DOHH2 (cell line): Measurements from ENCODE around the gene STN1.

Source experiments
- H3F3A ChIP-seq: fragments of 200-600 bp; sonication (generic), shearing (Covaris generic); 2 replicates; pipeline ENCODE4 v1.6.0; 2016; ENCODE audit warnings: antibody characterized with exemption, mild to moderate bottlenecking; ENCODE audit not compliant: control insufficient read depth, insufficient read depth
- H3K27ac ChIP-seq: fragments of 200-600 bp; sonication (generic); 2 replicates; pipeline ENCODE4 v1.5.1; 2014; ENCODE audit warnings: low read depth, mild to moderate bottlenecking, low read length, moderate library complexity
- H3K27me3 ChIP-seq: fragments of 200-600 bp; sonication (generic); 2 replicates; pipeline ENCODE4 v1.6.1; 2014; ENCODE audit warnings: mild to moderate bottlenecking, low read length, mixed read lengths; ENCODE audit not compliant: control insufficient read depth
- H3K36me3 ChIP-seq: fragments of 200-600 bp; sonication (generic); 2 replicates; pipeline ENCODE4 v1.6.1; 2014; ENCODE audit warnings: mild to moderate bottlenecking, low read length, moderate library complexity, mixed read lengths; ENCODE audit not compliant: control insufficient read depth
- H3K4me1 ChIP-seq: fragments of 200-600 bp; sonication (generic); 2 replicates; pipeline ENCODE4 v1.6.1; 2014; ENCODE audit warnings: mild to moderate bottlenecking, low read length, mixed read lengths; ENCODE audit not compliant: control insufficient read depth
- H3K4me2 ChIP-seq: fragments of 200-600 bp; sonication (generic); 2 replicates; pipeline ENCODE4 v1.6.0; 2014; ENCODE audit warnings: mild to moderate bottlenecking, low read length, moderate library complexity
- H3K4me3 ChIP-seq: fragments of 200-600 bp; sonication (generic); 2 replicates; pipeline ENCODE4 v1.5.1; 2014; ENCODE audit warnings: mild to moderate bottlenecking, low read length, mixed read lengths
- H3K79me2 ChIP-seq: fragments of 200-600 bp; sonication (generic); 2 replicates; pipeline ENCODE4 v1.6.1; 2014; ENCODE audit warnings: mild to moderate bottlenecking, low read length, mixed read lengths; ENCODE audit not compliant: control insufficient read depth
- H3K9me2 ChIP-seq: fragments of 200-600 bp; sonication (generic); replicated peaks from 2 replicates; pipeline ENCODE4 v1.6.1; 2014; ENCODE audit warnings: mild to moderate bottlenecking, low read length, mixed read lengths; ENCODE audit not compliant: control insufficient read depth
- H3K9me3 ChIP-seq: fragments of 200-600 bp; sonication (generic); 2 replicates; pipeline ENCODE4 v1.6.1; 2014; ENCODE audit warnings: antibody characterized with exemption, low read length, mixed read lengths; ENCODE audit not compliant: control insufficient read depth, insufficient read depth
- H4K20me1 ChIP-seq: fragments of 200-600 bp; sonication (generic); 2 replicates; pipeline ENCODE4 v1.6.0; 2014; ENCODE audit warnings: low read depth, mild to moderate bottlenecking, antibody characterized with exemption, low read length, moderate library complexity; ENCODE audit not compliant: control insufficient read depth, insufficient read depth
- CTCF ChIP-seq: fragments of 200-600 bp; sonication (generic); IDR thresholded peaks from one replicate; pipeline ENCODE4 v1.5.1; 2014; ENCODE audit warnings: antibody characterized with exemption, mild to moderate bottlenecking, low read depth, low read length; ENCODE audit not compliant: poor library complexity, severe bottlenecking
- EZH2phosphoT487 ChIP-seq: fragments of 200-600 bp; sonication (generic); IDR thresholded peaks from 2 replicates; pipeline ENCODE4 v1.6.1; 2017; ENCODE audit warnings: borderline replicate concordance, mild to moderate bottlenecking, antibody characterized with exemption, low read length, moderate library complexity, mixed read lengths

Gene STN1

GRCh38 chr10:103839872-103840739 lies 77.9 kb downstream of the STN1 start:
- Histone ChIP-seq H3K27ac (no peak overlapping the region), H3F3A (no peaks in the 10 kb centered on the region), H3K9me3 (no peaks in the 10 kb centered on the region), H3K36me3 (no peaks in the 10 kb centered on the region), H3K4me1 (no peaks in the 10 kb centered on the region), H4K20me1 (no peaks in the 10 kb centered on the region), H3K9me2 (no peaks in the 10 kb centered on the region), H3K27me3 (peaks cover 15% of the 10 kb centered on the region), H3K4me2 (no peak overlapping the region), H3K4me3 (no peak overlapping the region), H3K79me2 (no peaks in the 10 kb centered on the region)
- TF ChIP-seq CTCF, result no peak
- TF ChIP-seq EZH2phosphoT487, result no peak

- no peaks in the 10 kb centered on the region for H3F3A ChIP-seq
- no peaks in the 10 kb centered on the region for H3K79me2 ChIP-seq
- H3K27me3 ChIP-seq, result peaks cover 15% of the 10 kb centered on the region
- no peaks in the 10 kb centered on the region for H4K20me1 ChIP-seq
- H3K36me3 ChIP-seq, result no peaks in the 10 kb centered on the region
- H3K27ac ChIP-seq, result no peak overlapping the region
- no peaks in the 10 kb centered on the region for H3K4me1 ChIP-seq
- TF ChIP-seq EZH2phosphoT487 (no peak), CTCF (no peak)
- no peaks in the 10 kb centered on the region for H3K9me3 ChIP-seq
- no peaks in the 10 kb centered on the region for H3K9me2 ChIP-seq
- no peak overlapping the region for H3K4me3 ChIP-seq
- H3K4me2 ChIP-seq, result no peak overlapping the region
These were observed 78.5 kb downstream of the STN1 start for GRCh38 chr10:103839519-103839871.

- no peak overlapping the region for H3K4me3 ChIP-seq
- no peaks in the 10 kb centered on the region for H3F3A ChIP-seq
- H3K9me2 ChIP-seq, result no peaks in the 10 kb centered on the region
- no peaks in the 10 kb centered on the region for H3K9me3 ChIP-seq
- no peak overlapping the region for H3K4me2 ChIP-seq
- peaks cover 12% of the 10 kb centered on the region for H3K27me3 ChIP-seq
- H3K36me3 ChIP-seq, result no peaks in the 10 kb centered on the region
- H4K20me1 ChIP-seq, result no peaks in the 10 kb centered on the region
- H3K27ac ChIP-seq, result no peak overlapping the region
- H3K4me1 ChIP-seq, result peaks cover 2% of the 10 kb centered on the region
- TF ChIP-seq CTCF, result no peak
- no peak for TF ChIP-seq EZH2phosphoT487
- H3K79me2 ChIP-seq, result no peaks in the 10 kb centered on the region
These were observed 79.0 kb downstream of the STN1 start for GRCh38 chr10:103838862-103839518.
